Measurements from ENCODE around the gene LIG1.
"Not testable (repeated sequence)": the region's sequence is repeated elsewhere in the genome, so short reads cannot be mapped to it uniquely, and the experiment has no call there.

The LIG1 gene

GRCh38 chr19:48085904-48086864 lies 84.0 kb downstream of the LIG1 start:
- no peak for DNase-seq (ENCODE audit: extremely low spot score)
- TF ChIP-seq CTCF (IDR thresholded peaks at IDR 0.05; ENCODE audit: control extremely low read depth, extremely low read depth, low read depth, missing control alignments): no peak
- ChIA-PET POLR2A (no interaction called here), CTCF (interaction anchor here (0.9 to 2.9 kb wide), 5 partner anchors 11 to 57 kb away, joined by 3 to 9 read pairs (median 3); partner anchors contain the start of gene PLA2G4C)

- no peak for DNase-seq (ENCODE audit: extremely low spot score)
- ChIA-PET CTCF (interaction anchor here (1.0 to 2.9 kb wide), 2 partner anchors 13 to 17 kb away, joined by 3 to 9 read pairs; no protein-coding TSS in a partner anchor), POLR2A (no interaction called here)
- TF ChIP-seq CTCF (IDR thresholded peaks at IDR 0.05; ENCODE audit: control extremely low read depth, extremely low read depth, low read depth, missing control alignments): no peak
Measured at GRCh38 chr19:48085076-48085475, 85.1 kb downstream of the LIG1 start.

GRCh38 chr19:48081106-48081505 lies 89.0 kb downstream of the LIG1 start:
- no peak for TF ChIP-seq CTCF (IDR thresholded peaks at IDR 0.05; ENCODE audit: control extremely low read depth, extremely low read depth, low read depth, missing control alignments)
- CTCF ChIA-PET: no interaction called here
- POLR2A ChIA-PET: no interaction called here
- DNase-seq (ENCODE audit: extremely low spot score): no peak

- POLR2A ChIA-PET; CTCF ChIA-PET; DNase-seq (ENCODE audit: extremely low spot score): not testable (repeated sequence)
Measured at GRCh38 chr19:48070177-48070769, 99.9 kb downstream of the LIG1 start.

- ChIA-PET CTCF (no interaction called here), POLR2A (no interaction called here)
- DNase-seq (ENCODE audit: extremely low spot score): no peak
- no peak for TF ChIP-seq CTCF (IDR thresholded peaks at IDR 0.05; ENCODE audit: control extremely low read depth, extremely low read depth, low read depth, missing control alignments)
Measured at GRCh38 chr19:48069435-48069834, 100.7 kb downstream of the LIG1 start.
